Eye (tissue), 1 donor: Measurements from ENCODE around the gene THEM5.
"Not testable (repeated sequence)": the region's sequence is repeated elsewhere in the genome, so short reads cannot be mapped to it uniquely, and the experiment has no call there.

Experiments used
- DNase-seq: peaks from one replicate; pipeline ENCODE4 v3.0.0-alpha.2; 2015

Gene THEM5

DNA sequence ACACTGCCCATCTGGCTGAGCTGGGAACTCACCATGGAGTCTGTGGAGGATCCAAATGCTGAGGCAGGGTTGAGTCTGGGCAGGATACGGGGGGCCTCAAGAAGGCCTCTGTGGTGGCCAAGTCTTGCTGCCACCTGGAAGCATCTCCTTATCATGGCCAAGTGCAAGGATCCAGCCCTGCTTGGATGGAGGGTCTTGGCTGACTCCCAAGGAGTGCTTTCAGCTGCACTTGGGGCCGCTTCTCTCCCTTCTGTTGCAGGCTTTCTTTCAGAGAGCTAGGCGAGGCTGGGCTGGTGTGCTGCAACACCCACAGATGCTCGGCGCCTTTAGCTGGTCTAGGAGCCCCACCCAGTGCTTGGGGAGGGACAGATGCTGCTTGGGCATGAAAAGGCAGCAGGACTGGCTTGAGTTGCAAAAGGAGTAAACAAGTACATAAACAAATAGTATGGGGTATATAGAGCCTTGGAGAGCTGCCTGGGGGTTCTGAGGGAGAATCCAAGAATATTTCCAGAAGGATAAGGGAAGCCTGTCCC is at the start of gene THEM5:
Gene THEM5 (minus strand): TSS at position 302 of the 533 bp plus-strand sequence. CDS start 147 bp downstream, at position 155.
- DNase-seq: no peak

DNA sequence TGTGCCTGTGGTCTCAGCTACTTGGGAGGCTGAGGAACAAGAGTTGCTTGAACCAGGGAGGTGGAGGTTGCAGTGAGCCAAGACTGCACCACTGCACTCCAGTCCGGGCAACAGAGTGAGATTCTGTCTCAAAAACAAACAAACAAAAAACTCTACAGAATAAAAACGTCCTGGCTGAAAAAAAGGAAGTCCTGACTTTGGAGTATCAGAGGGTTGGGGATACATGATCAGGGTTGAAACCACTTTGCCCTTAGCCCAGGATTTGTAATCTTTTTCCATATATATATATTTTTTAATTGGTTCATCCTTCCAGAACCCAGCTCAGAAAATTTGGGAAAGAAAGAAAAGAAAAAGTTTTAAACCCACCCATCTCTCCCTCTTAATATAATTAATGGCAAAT is 49.3 kb upstream of the THEM5 start:
- no peak for DNase-seq

DNA sequence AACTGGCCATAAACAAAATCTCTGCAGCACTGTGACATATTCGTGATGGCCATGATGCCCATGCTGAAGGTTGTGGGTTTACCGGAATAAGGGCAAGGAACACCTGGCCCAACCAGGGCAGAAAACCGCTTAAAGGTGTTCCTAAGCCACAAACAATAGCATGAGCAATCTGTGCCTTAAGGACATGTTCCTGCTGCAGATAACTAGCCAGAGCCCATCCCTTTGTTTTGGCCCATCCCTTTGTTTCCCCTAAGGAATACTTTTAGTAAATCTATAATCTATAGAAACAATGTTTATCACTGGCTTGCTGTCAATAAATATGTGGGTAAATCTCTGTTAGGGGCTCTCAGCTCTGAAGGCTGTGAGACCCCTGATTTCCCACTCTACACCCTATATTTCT is 47.3 kb upstream of the THEM5 start:
- DNase-seq: not testable (repeated sequence)

- no peak for DNase-seq
Observed at GRCh38 chr1:151898519-151898991, 45.0 kb upstream of the THEM5 start.

DNA sequence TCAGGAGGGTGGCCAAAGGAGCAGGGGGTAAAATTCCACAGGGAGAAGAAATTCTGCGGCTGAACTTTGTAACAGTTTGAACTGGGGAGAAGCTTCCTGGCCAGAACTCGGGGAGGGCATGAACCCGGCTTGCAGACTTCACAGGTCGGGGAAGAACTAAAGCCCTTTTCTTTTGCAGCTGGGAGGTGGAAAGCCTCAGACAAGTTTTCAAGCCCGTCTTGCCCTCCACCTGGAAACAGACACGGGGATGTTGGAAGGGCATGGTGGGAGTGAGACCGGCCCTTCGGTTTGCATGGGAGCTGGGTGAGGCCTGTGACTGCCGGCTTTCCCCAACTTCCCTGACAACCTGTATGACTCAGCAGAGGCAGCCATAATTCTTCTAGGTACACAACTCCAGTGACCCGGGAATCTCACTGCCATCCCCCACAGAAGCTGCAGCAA is 44.5 kb upstream of the THEM5 start:
- no peak for DNase-seq

GRCh38 chr1:151893176-151893924 is 39.8 kb upstream of the THEM5 start:
- DNase-seq: no peak

GRCh38 chr1:151892190-151892589 is 38.7 kb upstream of the THEM5 start:
- no peak for DNase-seq

- DNase-seq: no peak
Observed at GRCh38 chr1:151891512-151891911, 38.0 kb upstream of the THEM5 start.

GRCh38 chr1:151888972-151889570 is 35.6 kb upstream of the THEM5 start:
- no peak for DNase-seq

- DNase-seq: no peak
Observed at GRCh38 chr1:151887028-151887427, 33.5 kb upstream of the THEM5 start.

DNA sequence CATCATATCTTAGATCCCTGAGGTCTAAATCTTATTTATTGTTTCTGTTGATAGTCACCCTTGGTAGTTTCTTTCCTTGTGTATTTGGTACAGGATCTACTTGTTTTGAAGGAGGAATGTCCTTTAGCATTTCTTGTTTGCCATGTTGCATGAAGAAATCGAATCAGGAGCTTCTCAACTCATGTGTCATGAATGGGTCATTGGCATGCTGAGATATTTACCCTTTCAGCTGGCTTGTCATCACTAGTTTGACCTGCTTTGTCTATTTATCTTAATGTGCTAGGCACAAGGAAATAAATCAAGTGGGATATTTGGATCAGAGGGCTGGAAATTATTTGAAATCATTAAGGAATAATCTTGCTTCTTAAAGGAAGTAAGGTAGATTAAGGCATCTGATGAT is 32.0 kb upstream of the THEM5 start:
- no peak for DNase-seq

DNA sequence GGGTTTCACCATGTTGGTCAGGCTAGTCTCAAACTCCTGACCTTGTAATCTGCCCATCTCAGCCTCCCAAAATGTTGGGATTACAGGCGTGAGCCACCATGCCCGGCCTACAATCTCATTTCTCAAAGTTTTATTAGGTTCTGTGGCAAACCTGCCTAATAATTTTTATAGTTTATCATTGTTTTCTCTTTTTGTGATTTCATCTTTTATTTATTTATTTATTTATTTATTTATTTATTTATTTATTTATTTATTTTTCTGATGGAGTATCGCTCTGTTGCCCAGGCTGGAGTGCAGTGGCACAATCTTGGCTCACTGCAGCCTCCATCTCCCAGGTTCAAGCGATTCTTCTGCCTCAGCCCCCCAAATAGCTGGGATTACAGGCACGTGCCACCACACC is 31.4 kb upstream of the THEM5 start:
- DNase-seq: not testable (repeated sequence)

DNA sequence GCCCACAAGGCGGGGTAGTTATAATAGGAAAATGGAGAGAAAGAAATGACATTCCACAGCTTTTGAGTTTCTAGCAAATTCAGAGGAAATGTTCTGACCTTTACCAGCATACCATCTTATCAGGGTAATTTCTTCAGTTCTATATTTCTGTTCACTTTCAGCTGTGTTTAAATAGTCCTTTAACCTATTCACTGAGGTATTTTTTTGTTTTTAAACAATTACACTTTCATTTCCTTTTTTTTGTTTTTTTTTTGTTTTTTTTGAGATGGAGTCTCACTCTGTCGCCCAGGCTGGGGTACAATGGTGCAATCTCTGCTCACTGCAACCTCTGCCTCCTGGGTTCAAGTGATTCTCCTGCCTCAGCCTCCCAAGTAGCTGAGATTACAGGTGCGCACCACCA is 30.9 kb upstream of the THEM5 start:
- DNase-seq: not testable (repeated sequence)

- DNase-seq: not testable (repeated sequence)
Observed at GRCh38 chr1:151883898-151884297, 30.4 kb upstream of the THEM5 start.

- not testable (repeated sequence) for DNase-seq
Observed at GRCh38 chr1:151882918-151883317, 29.4 kb upstream of the THEM5 start.

DNA sequence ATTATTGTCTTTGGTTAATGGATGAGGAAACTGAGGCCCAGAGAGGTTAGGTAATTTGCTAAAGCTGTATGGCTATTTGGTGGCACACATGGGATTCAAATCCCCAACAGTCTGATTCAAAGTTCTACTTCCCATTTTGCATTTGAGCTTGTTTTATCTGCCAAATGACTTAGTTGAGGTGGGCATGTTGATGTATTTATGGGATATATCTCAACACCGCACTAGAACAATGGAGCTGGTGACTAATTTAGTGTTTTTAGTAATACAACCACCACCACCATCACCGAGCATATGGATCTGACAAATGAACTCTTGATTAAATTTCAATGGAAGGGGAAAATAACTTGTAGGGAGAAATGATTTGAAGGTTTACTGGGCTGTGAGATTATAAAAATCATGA is 29.0 kb upstream of the THEM5 start:
- DNase-seq: no peak

GRCh38 chr1:151881479-151881878 is 28.0 kb upstream of the THEM5 start:
- DNase-seq: no peak

- no peak for DNase-seq
Observed at GRCh38 chr1:151875419-151876097, 22.0 kb upstream of the THEM5 start.

DNA sequence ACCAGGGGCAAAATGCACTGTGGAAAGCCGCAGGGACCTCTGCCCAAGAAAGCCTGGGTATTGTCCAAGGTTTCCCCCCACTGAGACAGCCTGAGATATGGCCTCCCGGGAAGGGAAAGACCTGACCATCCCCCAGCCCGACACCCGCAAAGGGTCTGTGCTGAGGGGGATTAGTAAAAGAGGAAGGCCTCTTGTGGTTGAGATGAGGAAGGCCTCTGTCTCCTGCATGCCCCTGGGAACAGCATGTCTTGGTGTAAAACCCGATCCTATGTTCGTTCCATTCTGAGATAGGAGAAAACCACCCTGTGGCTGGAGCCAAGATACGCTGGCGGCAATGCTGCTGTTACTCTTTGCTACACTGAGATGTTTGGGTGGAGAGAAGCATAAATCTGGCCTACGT is 19.3 kb upstream of the THEM5 start:
- not testable (repeated sequence) for DNase-seq

DNA sequence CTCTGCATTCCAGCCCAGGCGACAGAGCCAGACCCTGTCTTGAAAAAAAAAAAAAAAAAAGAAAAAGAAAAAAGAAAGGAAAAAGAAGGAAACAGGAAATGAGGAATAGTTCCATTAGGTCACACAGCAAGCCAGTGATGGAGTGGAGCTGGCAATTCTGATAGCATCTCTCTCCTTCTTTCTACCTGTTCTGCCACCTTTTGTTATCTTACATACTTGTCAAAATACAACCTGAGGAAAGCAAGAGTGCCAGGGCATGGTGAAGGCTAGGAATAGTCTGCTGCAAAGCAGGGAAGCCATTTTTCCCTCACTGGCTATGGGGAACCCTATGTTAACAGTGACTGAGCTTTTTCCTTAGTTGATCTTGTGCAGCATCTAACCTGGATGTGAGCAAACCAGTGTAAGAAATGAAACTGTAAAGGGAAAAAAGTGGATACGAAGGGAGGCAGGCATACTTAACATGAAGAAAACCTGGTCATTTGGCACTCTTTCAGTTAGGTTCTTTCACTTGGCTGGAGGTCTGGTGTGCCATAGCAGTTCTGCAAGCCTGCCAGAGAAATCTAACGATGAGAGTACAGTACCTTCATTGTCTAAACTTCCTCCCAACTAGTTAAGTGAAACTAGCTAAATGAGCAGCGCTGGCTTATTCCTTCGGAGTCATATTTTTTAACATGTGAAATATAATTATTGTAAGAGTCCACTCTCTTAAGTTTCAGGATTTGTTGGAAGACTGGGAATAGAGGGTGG is 17.9 kb upstream of the THEM5 start:
- DNase-seq: no peak

GRCh38 chr1:151868486-151868885 is 15.0 kb upstream of the THEM5 start:
- no peak for DNase-seq

DNA sequence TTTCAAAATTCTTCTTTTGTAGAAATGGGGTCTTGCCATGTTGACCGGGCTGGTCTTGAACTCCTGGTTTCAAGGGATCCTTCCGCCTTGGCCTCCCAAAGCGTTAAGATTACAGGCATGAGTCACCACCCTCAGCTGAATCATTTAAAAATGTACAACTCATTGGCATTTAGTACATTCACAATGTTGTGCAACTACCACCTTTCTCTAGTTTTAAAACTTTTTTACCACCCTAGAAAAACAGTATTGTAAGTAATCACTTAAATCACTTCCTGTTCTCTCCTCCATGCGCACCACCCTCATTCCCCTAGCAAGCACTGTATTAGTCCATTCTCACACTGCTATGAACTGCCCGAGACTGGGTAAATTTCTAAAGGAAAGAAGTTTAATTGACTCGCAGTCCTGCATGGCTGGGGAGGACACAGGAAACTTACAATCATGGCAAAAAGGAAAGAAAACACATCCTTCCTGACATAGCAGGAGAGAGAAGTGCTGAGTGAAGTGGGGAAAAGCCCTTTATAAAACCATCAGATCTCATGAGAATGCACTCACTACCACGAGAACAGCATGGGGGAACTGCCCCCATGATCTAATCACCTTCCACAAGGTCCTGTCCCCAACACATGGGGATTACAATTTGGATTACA is 14.4 kb upstream of the THEM5 start:
- DNase-seq: no peak
